Memory B cell (primary cell): ENCODE data around the gene MTA2.
"Not testable (repeated sequence)": the region's sequence is repeated elsewhere in the genome, so short reads cannot be mapped to it uniquely, and the experiment has no call there.

Experiments used
- ATAC-seq: fragments of 150-1000 bp; cut with Tn5 transposase; 2 replicates; pipeline ENCODE4 v1.10.0; 2021; ENCODE audit warnings: low read depth, mild to moderate bottlenecking, moderate library complexity
- DNase-seq, 2 donors: peaks; one replicate each; pipeline ENCODE4 v3.0.0; 2022; ENCODE audit warnings: low spot score in 2 of 2
- H3K27ac Mint-ChIP-seq: one replicate; pipeline ENCODE4 v1.8.0; 2022; ENCODE audit warnings: mild to moderate bottlenecking, moderate library complexity, mixed read lengths
- H3K27me3 Mint-ChIP-seq: one replicate; pipeline ENCODE4 v1.8.0; 2022; ENCODE audit warnings: mixed read lengths
- H3K36me3 Mint-ChIP-seq: one replicate; pipeline ENCODE4 v1.8.0; 2022; ENCODE audit warnings: mild to moderate bottlenecking, mixed read lengths
- H3K4me1 Mint-ChIP-seq: one replicate; pipeline ENCODE4 v1.8.0; 2022; ENCODE audit warnings: mixed read lengths
- H3K4me3 Mint-ChIP-seq: one replicate; pipeline ENCODE4 v1.8.0; 2022; ENCODE audit warnings: mild to moderate bottlenecking, moderate library complexity, mixed read lengths
- H3K9me3 Mint-ChIP-seq: one replicate; pipeline ENCODE4 v1.8.0; 2022; ENCODE audit warnings: mixed read lengths

The MTA2 gene

DNA sequence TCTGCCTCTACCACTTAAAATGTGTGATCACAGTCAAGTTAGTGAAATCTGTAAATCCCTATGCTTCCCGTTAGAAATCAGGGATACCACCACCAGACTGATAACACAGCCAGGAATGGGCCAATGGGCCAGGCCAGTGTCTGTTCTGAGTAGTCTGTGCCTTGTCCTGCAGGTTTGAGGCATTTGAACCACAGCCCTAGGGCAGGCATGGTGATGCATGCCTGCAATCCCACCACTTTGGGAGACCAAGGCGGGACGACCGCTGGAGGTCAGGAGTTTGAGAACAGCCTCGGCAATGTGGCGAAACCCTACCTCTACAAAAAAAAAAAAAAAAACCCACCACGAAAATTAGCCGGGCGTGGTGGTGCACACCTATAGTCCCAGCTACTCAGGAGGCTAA is 43.0 kb downstream of the MTA2 start:
- DNase-seq (no peak), ATAC-seq (no peak)
- Mint-ChIP-seq H3K27me3 (no peaks in the 10 kb centered on the region), H3K36me3 (peaks cover 21% of the 10 kb centered on the region), H3K27ac (peak overlapping the region; percentile 100), H3K4me1 (peaks cover 42% of the 10 kb centered on the region), H3K9me3 (no peaks in the 10 kb centered on the region), H3K4me3 (no peak overlapping the region)

DNA sequence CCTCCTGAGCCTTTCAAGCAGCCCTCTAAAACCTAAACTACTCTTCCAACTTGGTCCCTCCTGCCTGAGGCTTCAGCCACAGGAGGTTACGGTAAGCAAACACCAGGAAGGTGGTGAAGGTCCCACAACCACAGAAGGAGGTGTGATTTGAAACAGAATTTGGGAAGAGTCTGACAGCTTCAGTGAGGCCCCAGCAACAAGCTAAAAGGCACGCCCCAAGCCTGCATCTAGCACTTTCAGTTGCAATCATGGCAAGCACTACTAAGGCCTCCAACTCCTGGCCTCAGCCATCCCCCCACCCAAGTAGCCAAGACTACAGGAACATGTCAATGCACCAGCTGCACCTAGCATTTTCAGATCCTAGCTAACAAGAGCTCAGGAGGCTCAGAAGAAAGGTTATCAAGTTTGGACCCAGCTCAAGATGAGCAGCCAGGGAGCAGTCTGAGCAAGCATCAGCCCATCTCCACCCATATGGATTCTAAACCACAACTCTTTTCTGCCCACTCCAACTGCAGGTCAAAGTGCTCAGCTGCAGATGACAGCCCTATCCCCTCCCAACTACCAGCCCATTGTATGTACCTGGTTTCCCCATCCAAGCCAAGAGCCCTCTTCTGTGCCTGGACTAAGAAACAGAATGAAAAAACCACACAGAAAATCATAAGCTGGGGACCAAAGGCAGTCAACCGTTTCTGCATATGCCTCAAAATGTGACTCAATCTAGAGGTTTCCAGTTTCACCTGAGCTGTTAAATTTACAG is 44.6 kb downstream of the MTA2 start:
- ATAC-seq (no peak), DNase-seq (no peak)
- peaks cover 53% of the 10 kb centered on the region for H3K4me1 Mint-ChIP-seq
- H3K27ac Mint-ChIP-seq, result peak overlapping the region; percentile 100
- H3K36me3 Mint-ChIP-seq, result peaks cover 17% of the 10 kb centered on the region
- H3K9me3 Mint-ChIP-seq, result no peaks in the 10 kb centered on the region
- H3K4me3 Mint-ChIP-seq, result peak overlapping the region; percentile 75
- H3K27me3 Mint-ChIP-seq, result no peaks in the 10 kb centered on the region

DNA sequence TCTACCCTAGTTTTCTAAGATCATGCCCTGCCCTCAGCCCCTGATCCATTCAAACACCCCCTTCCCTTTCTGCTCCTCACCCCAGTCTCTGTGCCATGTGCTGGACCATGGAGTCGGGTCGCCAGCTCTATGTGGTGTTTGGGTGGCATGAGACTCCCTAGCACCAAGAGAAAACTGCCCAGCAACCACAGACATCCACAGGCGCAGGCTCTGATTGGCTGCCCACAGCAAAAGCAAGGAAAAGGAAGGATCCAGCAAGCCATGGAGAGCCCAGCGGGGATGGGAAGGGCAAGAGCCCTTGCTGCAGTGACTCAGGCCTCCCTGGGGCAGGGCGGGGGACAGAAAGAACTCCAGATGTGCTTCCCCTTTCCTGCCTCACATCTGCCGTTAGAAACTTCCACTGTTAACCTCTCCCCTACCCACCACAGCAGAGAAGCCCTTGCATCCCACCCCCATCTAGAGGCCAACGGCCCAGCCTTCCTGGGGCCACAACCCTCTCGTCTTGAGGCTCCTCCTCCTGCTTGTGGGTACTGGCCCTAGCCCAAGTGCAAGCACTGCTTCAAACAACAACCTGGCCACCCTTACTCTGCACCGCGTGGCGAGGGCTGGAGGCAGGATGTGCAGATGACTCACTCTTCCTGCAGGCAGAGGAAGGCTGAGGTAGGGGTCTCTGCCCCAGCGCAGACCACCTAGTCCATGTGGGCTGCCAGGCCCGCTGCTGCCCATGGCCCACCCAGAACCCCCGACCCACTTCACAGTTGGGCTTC is 45.4 kb downstream of the MTA2 start:
- Mint-ChIP-seq H3K27ac (peak overlapping the region; percentile 100), H3K36me3 (peaks cover 13% of the 10 kb centered on the region)

DNA sequence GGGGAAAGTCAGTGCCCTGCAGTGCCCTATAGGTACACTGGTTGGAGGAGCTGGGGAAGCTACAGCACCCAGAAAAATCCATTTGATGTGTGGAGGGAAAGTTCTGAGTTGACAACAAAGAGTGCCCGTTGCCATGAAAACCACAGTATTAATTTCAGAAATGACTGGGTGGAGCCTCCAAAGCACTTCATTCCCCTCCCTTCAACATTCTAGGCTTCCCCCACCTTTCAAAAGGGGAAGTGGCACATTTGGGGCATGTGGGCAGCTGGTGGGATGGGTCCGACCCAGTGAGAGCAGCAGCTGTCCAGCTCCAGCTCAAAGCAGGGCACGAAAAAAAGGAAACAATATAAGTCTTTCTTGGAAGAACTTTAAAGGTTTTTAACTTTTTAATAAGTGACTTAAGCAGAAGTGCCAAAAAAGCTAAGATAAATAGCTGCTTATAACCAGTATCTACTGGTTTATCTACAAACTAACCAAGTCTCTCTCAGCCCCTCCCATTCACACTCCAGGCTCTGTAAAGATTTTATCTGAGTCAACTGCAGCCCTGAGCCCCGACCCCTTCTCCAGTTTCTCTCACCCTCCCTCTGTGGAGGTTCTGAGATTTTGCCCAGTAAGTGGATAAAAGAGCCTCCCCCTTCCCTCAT is 46.1 kb downstream of the MTA2 start:
- ATAC-seq, result peak; percentile 57
- no peaks in the 10 kb centered on the region for H3K9me3 Mint-ChIP-seq
- H3K4me3 Mint-ChIP-seq, result peak overlapping the region; percentile 75
- no peaks in the 10 kb centered on the region for H3K27me3 Mint-ChIP-seq
- H3K27ac Mint-ChIP-seq, result peak overlapping the region; percentile 100
- H3K4me1 Mint-ChIP-seq, result peaks cover 59% of the 10 kb centered on the region
- DNase-seq, result peak; percentile 68 to 87
- H3K36me3 Mint-ChIP-seq, result peaks cover 12% of the 10 kb centered on the region

More for the DNA sequence above, 45.4 kb downstream of the MTA2 start:
- ATAC-seq, result peak; percentile 13
- peak in 1 of 2 donors; percentile 50 for DNase-seq
- peaks cover 57% of the 10 kb centered on the region for H3K4me1 Mint-ChIP-seq
- H3K27me3 Mint-ChIP-seq, result no peaks in the 10 kb centered on the region
- peak overlapping the region; percentile 75 for H3K4me3 Mint-ChIP-seq
- H3K9me3 Mint-ChIP-seq, result no peaks in the 10 kb centered on the region

DNA sequence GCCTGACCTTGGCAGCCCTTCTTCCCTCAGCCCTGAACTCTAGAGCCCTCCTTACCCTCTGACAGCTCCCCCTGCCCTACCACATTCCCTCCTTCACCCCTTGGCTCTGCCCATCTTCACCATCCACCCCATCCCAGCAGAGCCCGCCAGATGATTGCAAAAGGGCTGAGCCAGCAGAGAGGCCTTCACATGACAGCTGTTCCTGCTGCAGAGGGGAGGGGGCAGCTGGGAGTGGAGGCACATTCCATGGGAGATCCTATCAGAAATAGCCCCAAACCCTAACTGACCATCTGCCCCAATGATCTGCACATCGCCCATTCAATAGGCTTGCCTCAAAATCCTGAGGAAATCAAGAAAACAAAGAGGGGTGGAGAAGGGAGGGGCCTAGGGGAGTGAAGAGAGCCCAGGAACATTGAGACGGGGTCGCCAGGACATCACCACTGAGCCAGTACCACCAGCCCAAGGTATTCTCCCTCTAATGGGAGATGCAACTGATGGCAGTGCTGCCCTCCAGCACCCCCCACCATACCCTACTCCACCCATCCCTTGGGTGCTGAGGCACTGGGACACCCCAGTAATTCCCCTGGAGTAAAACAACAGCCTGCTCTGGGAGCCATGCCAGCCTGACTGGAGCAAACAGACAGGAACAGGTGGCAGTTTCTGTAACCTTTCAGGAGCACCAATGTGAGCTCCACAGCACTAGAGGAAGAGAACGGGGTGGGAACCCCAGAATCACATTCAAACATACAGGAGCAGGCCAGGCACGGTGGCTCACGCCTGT is 47.1 kb downstream of the MTA2 start:
- Mint-ChIP-seq H3K9me3 (no peaks in the 10 kb centered on the region), H3K27ac (peak overlapping the region; percentile 100), H3K27me3 (no peaks in the 10 kb centered on the region), H3K4me3 (peak overlapping the region; percentile 45), H3K36me3 (peaks cover 7% of the 10 kb centered on the region), H3K4me1 (peaks cover 61% of the 10 kb centered on the region)
- ATAC-seq (no peak), DNase-seq (no peak)

DNA sequence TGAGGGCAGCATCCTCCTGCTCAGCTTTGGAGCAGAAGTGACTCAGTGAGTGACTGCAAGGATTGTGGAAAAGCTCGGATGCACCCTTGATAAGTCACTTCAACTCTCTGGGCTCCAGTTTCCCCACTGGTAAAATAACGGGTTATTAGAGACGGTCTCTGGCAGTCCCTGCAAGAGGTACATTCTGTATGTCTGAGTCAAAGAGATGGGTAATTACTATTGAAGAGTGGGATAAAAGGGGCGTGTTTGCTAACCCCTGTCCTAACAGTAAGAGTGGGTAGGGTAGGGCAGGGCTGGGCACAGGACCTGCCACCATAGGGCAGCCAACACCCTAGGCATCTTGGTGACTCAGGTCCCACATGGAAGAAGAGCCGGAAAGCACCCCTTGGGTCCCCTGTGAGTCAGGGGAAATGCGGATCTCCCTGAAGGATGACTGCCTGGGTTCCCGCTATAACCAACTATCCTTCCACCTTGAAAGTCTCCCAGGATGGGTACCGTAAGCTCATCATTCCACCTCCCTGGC is 47.8 kb downstream of the MTA2 start:
- DNase-seq (no peak), ATAC-seq (no peak)
- H3K27ac Mint-ChIP-seq, result peak overlapping the region; percentile 100
- H3K27me3 Mint-ChIP-seq, result no peaks in the 10 kb centered on the region
- peak overlapping the region; percentile 9 for H3K4me3 Mint-ChIP-seq
- H3K9me3 Mint-ChIP-seq, result no peaks in the 10 kb centered on the region
- peaks cover 61% of the 10 kb centered on the region for H3K4me1 Mint-ChIP-seq
- H3K36me3 Mint-ChIP-seq, result peaks cover under 1% of the 10 kb centered on the region

DNA sequence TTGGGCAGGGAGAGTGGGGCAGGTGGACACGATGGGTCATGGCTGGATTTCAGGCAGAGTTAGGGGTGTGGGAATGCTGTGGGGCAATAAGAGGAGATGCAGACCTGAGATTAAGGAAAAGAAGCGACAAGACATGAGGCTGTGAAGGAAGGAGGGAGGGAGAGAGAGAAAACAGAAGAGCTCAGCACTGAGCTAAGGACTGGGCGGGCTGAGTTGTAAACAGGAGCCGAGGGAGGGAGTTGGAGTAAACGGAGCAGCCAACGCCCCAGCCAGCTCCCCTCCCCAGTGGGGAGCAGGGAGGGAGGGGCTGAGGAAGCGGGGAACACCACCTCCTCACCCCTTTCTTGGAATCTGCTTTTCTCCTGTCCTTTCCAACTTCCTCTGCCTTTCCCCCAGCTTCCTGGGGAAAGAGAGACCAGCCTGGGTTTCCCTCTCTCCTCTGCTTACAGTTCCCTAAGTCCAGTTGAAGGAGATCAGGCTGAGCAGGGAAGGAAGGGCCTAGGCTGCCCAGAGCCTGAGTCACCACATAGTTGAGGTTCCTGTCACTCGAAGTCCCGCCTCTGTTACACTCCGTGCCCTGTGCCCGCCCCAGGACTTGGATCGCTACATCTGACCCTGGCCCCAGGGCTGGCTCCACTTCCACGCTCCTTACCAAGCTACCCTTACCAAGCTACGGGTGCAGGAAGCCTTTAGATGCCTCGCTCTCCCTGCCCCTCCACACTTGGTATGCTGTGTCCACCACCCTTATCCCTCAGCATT is 48.4 kb downstream of the MTA2 start:
- Mint-ChIP-seq H3K36me3 (no peaks in the 10 kb centered on the region), H3K9me3 (no peaks in the 10 kb centered on the region), H3K27me3 (no peaks in the 10 kb centered on the region), H3K4me1 (peaks cover 61% of the 10 kb centered on the region), H3K4me3 (peak overlapping the region; percentile 66), H3K27ac (peak overlapping the region; percentile 100)
- peak in 1 of 2 donors; percentile 54 for DNase-seq
- ATAC-seq, result peak; percentile 7

DNA sequence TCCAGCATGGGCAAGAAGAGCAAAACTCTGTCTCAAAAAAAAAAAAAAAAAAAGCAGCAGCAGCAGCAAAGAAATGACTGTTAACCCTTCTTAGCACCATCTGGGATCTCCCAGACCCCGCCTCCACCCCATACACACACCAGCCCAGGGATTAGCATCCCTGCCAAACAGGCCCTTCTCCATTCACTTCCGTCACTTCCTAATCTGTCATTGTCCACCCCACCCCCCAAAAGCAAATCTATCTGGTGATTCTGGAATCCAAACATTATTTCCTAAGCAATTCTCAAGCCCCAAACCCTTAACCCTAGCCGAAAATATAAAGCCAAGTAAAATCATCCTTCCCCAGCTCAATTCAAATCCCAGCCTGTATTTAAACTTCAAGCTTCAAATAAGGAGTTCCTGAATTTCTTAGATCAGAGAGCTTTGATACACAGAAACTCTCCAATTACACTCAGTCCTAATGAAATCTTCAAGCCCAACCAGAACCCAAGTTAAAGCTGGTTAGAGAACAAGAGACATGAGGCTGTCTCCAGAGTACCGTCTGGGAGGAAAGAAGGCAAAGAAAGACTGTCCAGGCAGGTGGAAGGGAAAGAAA is 49.1 kb downstream of the MTA2 start:
- Mint-ChIP-seq H3K36me3 (no peaks in the 10 kb centered on the region), H3K27me3 (no peaks in the 10 kb centered on the region), H3K27ac (peak overlapping the region; percentile 100), H3K9me3 (no peaks in the 10 kb centered on the region), H3K4me3 (peak overlapping the region; percentile 66), H3K4me1 (peaks cover 64% of the 10 kb centered on the region)
- ATAC-seq (no peak), DNase-seq (no peak)

DNA sequence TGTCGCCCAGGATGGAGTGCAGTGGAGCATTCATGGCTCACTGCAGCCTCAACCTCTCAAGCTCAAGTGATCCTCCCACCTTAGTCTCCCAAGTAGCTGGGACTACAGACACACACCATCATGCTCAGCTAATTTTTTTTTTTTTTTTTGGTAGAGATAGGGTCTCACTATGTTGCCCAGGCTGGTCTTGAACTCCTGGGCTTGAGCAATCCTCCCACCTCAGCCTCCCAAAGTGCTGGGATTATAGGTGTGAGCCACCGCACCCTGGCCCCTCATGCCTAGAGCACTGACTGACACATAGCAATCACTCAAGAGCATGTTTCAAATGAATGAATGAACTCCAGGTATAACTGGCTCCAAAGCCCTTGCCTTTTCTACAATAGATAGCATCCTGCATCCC is 51.2 kb downstream of the MTA2 start:
- not testable (repeated sequence) for DNase-seq, H3K36me3 Mint-ChIP-seq, ATAC-seq, H3K27me3 Mint-ChIP-seq, H3K9me3 Mint-ChIP-seq
- Mint-ChIP-seq H3K27ac (peak overlapping the region; percentile 100), H3K4me3 (peak overlapping the region; percentile 21), H3K4me1 (peaks cover 51% of the 10 kb centered on the region)

DNA sequence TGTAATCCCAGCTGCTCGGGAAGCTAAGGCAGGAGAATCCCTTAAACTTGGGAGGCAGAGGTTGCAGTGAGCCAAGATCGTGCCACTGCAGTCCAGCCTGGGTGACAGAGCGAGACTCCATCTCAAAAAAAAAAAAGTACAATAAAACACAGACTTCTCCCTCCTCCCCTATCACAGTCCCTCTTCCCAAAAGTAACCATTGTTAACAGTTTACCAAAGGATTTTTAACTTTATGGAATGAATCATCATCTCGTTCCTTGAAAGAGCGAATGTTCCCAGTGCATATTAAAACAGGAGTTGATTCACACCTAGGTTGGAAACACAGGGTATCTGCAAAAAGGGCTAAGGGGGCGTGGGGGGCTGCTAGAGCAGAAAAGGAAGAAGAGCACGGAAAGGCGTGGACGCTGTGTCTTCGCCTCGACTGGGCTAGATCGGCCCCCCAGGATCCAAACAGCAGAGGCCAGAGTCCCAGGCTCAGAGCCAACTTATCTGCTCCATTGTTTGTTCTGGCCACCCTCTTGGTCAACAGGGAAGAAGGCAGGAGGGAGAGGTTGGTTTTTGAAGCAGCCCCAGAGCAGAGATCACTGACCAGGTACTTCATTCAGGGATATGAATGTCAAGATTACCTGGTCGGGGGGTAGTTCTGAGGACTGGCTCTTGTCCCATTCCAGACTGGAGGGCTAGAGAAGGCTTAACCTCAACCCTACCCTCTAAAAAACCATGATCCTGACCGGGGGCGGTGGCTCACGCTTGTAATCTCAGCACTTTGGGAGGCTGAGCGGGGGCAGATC is 52.9 kb downstream of the MTA2 start:
- peaks cover 56% of the 10 kb centered on the region for H3K4me1 Mint-ChIP-seq

DNA sequence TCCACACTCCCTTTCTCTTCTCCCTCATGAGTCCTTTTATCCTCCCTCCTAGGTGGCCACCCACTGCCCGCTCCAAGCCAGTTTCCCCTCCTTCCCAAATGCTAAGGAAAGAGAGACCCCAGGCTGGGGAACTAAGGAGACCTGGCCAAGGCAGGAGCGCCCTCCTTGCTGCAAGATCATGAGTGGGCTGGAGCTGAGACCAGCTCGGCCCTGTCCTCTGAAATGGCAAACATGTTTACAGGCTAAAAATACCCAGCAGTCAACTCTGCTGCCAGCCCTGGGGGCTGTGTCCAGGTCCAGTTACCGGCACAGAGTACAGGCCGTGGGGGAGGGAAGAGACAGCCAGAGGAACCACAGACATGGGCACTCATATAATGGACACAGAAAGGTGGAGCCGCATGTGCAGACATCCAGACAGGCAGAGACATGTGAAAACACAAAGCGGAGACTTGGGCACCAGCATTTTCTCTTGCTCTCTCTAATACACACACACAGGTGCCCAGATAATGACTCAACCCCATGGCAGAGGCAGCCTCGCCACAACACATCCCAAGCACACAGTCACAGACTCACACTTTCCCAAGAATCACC is 53.9 kb downstream of the MTA2 start:
- DNase-seq, result no peak

More for the DNA sequence above, 52.9 kb downstream of the MTA2 start:
- Mint-ChIP-seq H3K4me3 (no peak overlapping the region), H3K27me3 (no peaks in the 10 kb centered on the region), H3K9me3 (no peaks in the 10 kb centered on the region), H3K27ac (peak overlapping the region; percentile 100), H3K36me3 (peaks cover 5% of the 10 kb centered on the region)
- ATAC-seq (no peak), DNase-seq (no peak)

More for the DNA sequence above, 53.9 kb downstream of the MTA2 start:
- Mint-ChIP-seq H3K27me3 (no peaks in the 10 kb centered on the region), H3K4me3 (peak overlapping the region; percentile 86), H3K9me3 (no peaks in the 10 kb centered on the region), H3K36me3 (peaks cover 5% of the 10 kb centered on the region), H3K4me1 (peaks cover 55% of the 10 kb centered on the region), H3K27ac (peak overlapping the region; percentile 99)
- no peak for ATAC-seq
